B cell (primary cell): ENCODE data around the gene HSPB8. TPM values are rescaled to one million over a fixed set of nuclear protein-coding genes. Genes with fewer than 3 reads are reported as not detected.

Source experiments
- ATAC-seq: fragments of 200-7000 bp; cut with Tn5 transposase; one replicate; pipeline ENCODE4 v1.10.0; 2021; ENCODE audit warnings: low read depth, mild to moderate bottlenecking, moderate number of reproducible peaks, moderate library complexity
- CTCF ChIA-PET: fragments of 350-600 bp; sonication (Branson Sonifier 250); formaldehyde crosslinking; loops from one replicate; lab custom pipeline; 2021; ENCODE audit warnings: antibody characterized with exemption, inconsistent platforms; lab: Charles Lee
- POLR2A ChIA-PET: fragments of 350-600 bp; sonication (Branson Sonifier 250); formaldehyde crosslinking; loops from one replicate; lab custom pipeline; 2021; ENCODE audit warnings: antibody characterized with exemption; lab: Charles Lee
- DNase-seq: peaks from one replicate; pipeline ENCODE4 v3.0.0; 2013
- H2AFZ ChIP-seq: 2 replicates; pipeline ENCODE4 v1.6.1; 2012; ENCODE audit warnings: mild to moderate bottlenecking, low read depth, low read length; ENCODE audit not compliant: insufficient read depth, poor library complexity, severe bottlenecking
- H3K27ac ChIP-seq, 2 donors: 1 replicate in 1 of 2; 2 replicates in 1 of 2; pipeline ENCODE4 v1.5.1; 2012 to 2013; ENCODE audit warnings: low read length in 2 of 2, mild to moderate bottlenecking in 2 of 2, moderate library complexity in 1 of 2
- H3K27me3 ChIP-seq, 4 experiments: fragments of 200-600 bp in 1 of 4; sonication (generic) in 1 of 4; replicated peaks in 1 of 4; 1 replicate in 2 of 4; 2 replicates in 2 of 4; pipeline versions ENCODE4 v1.6.1 to v1.7.0; 2013 to 2016; ENCODE audit warnings: low read length in 3 of 4, mild to moderate bottlenecking in 2 of 4, mixed read lengths in 1 of 4, moderate library complexity in 1 of 4; ENCODE audit not compliant: insufficient read depth in 4 of 4, control insufficient read depth in 3 of 4; ENCODE audit errors: control extremely low read depth in 1 of 4
- H3K36me3 ChIP-seq, 2 experiments: replicated peaks in 1 of 2; 1 replicate in 1 of 2; 2 replicates in 1 of 2; pipeline versions ENCODE4 v1.6.1 to v1.7.1; 2013; ENCODE audit warnings: low read length in 1 of 2; ENCODE audit not compliant: insufficient read depth in 2 of 2, control insufficient read depth in 1 of 2; ENCODE audit errors: control extremely low read depth in 1 of 2, extremely low read depth in 1 of 2
- H3K4me1 ChIP-seq, 2 donors: fragments of 200-600 bp in 1 of 2; sonication (generic) in 1 of 2; 1 replicate in 1 of 2; 2 replicates in 1 of 2; pipeline versions ENCODE4 v1.5.1 to v1.6.1; 2013 to 2017; ENCODE audit warnings: low read length in 2 of 2; ENCODE audit not compliant: control insufficient read depth in 2 of 2, insufficient read depth in 2 of 2
- H3K4me2 ChIP-seq: replicated peaks from 2 replicates; pipeline ENCODE3; 2012; ENCODE audit warnings: mild to moderate bottlenecking, low read depth, low read length; ENCODE audit not compliant: poor library complexity, severe bottlenecking
- H3K4me3 ChIP-seq, 5 experiments: fragments of 200-600 bp in 1 of 5; sonication (generic) in 1 of 5; 1 replicate in 3 of 5; 2 replicates in 2 of 5; pipeline versions ENCODE4 v1.5.1 to v1.7.0; 2011 to 2016; ENCODE audit warnings: low read length in 4 of 5, mild to moderate bottlenecking in 4 of 5, low read depth in 2 of 5, control low read depth in 1 of 5, moderate library complexity in 1 of 5; ENCODE audit not compliant: insufficient read depth in 1 of 5; ENCODE audit errors: control extremely low read depth in 1 of 5, extremely low read depth in 1 of 5
- H3K79me2 ChIP-seq: fragments of 200-600 bp; sonication (generic); one replicate; pipeline ENCODE4 v1.6.0; 2016; ENCODE audit warnings: low read length; ENCODE audit not compliant: control insufficient read depth, insufficient read depth
- H3K9ac ChIP-seq: fragments of 200-600 bp; sonication (generic); 2 replicates; pipeline ENCODE4 v1.6.1; 2017; ENCODE audit warnings: mild to moderate bottlenecking, low read length, moderate library complexity
- H3K9me3 ChIP-seq, 3 donors: one replicate each; pipeline versions ENCODE4 v1.6.1 to v1.7.1; 2013; ENCODE audit warnings: low read length in 2 of 3; ENCODE audit not compliant: control insufficient read depth in 2 of 3, insufficient read depth in 1 of 3; ENCODE audit errors: control extremely low read depth in 1 of 3
- H4K20me1 ChIP-seq: 2 replicates; pipeline ENCODE4 v1.6.0; 2012; ENCODE audit warnings: mild to moderate bottlenecking, low read length; ENCODE audit not compliant: insufficient read depth, control insufficient read depth, poor library complexity, severe bottlenecking
- H3K27ac Mint-ChIP-seq: one replicate; pipeline ENCODE4 v1.8.0; 2021; ENCODE audit warnings: mixed read lengths
- H3K27me3 Mint-ChIP-seq: one replicate; pipeline ENCODE4 v1.8.0; 2021; ENCODE audit warnings: mixed read lengths
- H3K4me1 Mint-ChIP-seq: one replicate; pipeline ENCODE4 v1.8.0; 2021; ENCODE audit warnings: mixed read lengths
- H3K4me3 Mint-ChIP-seq: one replicate; pipeline ENCODE4 v1.8.0; 2021; ENCODE audit warnings: mixed read lengths
- H3K9me3 Mint-ChIP-seq: one replicate; pipeline ENCODE4 v1.8.0; 2022; ENCODE audit warnings: mixed read lengths; ENCODE audit not compliant: insufficient read depth
- CTCF ChIP-seq: fragments of 200-600 bp; IDR thresholded peaks from one replicate; pipeline ENCODE4 v1.8.0; 2022; ENCODE audit warnings: antibody characterized with exemption, mild to moderate bottlenecking
- EZH2 ChIP-seq: IDR thresholded peaks from 2 replicates; pipeline ENCODE4 v1.6.1; 2012; ENCODE audit warnings: borderline replicate concordance, low read depth, mild to moderate bottlenecking, moderate library complexity, low read length; ENCODE audit not compliant: insufficient read depth, poor library complexity, severe bottlenecking
- WGBS: methylation state at CpG from one replicate; pipeline ENCODE4 v1.1.5; 2013; ENCODE audit warnings: missing lambda C conversion rate; ENCODE audit not compliant: insufficient coverage; 5-methylcytosine and 5-hydroxymethylcytosine counted together
- intact Hi-C: fragments of 100-400 bp; cut with micrococcal nuclease; formaldehyde crosslinking; loops from one replicate; pipeline ENCODE4 v1.10.0; 2022
- polyA plus RNA-seq: library from polyadenylated mRNA; depleted of rRNA; stranded (reverse); fragments of >200 nt; gene quantifications from 2 replicates; pipeline ENCODE4 v1.2.3, GENCODE V29; 2012
- total RNA-seq, 2 donors: library from RNA; stranded (reverse); fragments of 120-200 nt in 1 of 2; gene quantifications; 1 replicate in 1 of 2; 2 replicates in 1 of 2; pipeline versions ENCODE4 v1.2.3 to v1.2.4, GENCODE V29; 2013 to 2022

HSPB8 gene
- total and polyA plus RNA-seq, 2 donors (not counting 1 experiment from before 2014, with no cell fraction given), result not detected

- H3K27me3 ChIP-seq, result no peaks in the 10 kb centered on the region
- H3K4me3 Mint-ChIP-seq, result no peak overlapping the region
- intact Hi-C loops, result no loop called here
- no peaks in the 10 kb centered on the region for H3K4me1 Mint-ChIP-seq
- H3K9me3 Mint-ChIP-seq, result no peaks in the 10 kb centered on the region
- ATAC-seq (no peak), DNase-seq (no peak)
- H3K27ac Mint-ChIP-seq, result no peak overlapping the region
- H3K9ac ChIP-seq, result no peak overlapping the region
- H4K20me1 ChIP-seq, result no peaks in the 10 kb centered on the region
- H3K27me3 Mint-ChIP-seq, result peaks cover 5% of the 10 kb centered on the region
- H3K4me3 ChIP-seq, result no peak overlapping the region
- no peaks in the 10 kb centered on the region for H3K9me3 ChIP-seq
- no peaks in the 10 kb centered on the region for H3K79me2 ChIP-seq
- ChIA-PET POLR2A (no interaction called here), CTCF (no interaction called here)
- H3K36me3 ChIP-seq, result no peaks in the 10 kb centered on the region
- no peaks in the 10 kb centered on the region for H3K4me1 ChIP-seq
- no peak overlapping the region for H3K4me2 ChIP-seq
- H2AFZ ChIP-seq, result no peak overlapping the region
- no peak for TF ChIP-seq EZH2
- TF ChIP-seq CTCF, result no peak
- H3K27ac ChIP-seq, result no peak overlapping the region
These were observed 57.6 kb downstream of the HSPB8 start for GRCh38 chr12:119236372-119236771.

GRCh38 chr12:119239040-119239439 lies 60.3 kb downstream of the HSPB8 start:
- Mint-ChIP-seq H3K4me1 (no peaks in the 10 kb centered on the region), H3K27me3 (peaks cover 4% of the 10 kb centered on the region), H3K9me3 (peaks cover 6% of the 10 kb centered on the region), H3K27ac (no peak overlapping the region), H3K4me3 (no peak overlapping the region)
- no peaks in the 10 kb centered on the region for H3K79me2 ChIP-seq
- no peak overlapping the region for H3K27ac ChIP-seq
- H2AFZ ChIP-seq, result no peak overlapping the region
- POLR2A ChIA-PET, result no interaction called here
- CTCF ChIA-PET, result no interaction called here
- ATAC-seq (no peak), DNase-seq (no peak)
- no peaks in the 10 kb centered on the region for H3K4me1 ChIP-seq
- H3K36me3 ChIP-seq, result no peaks in the 10 kb centered on the region
- no peak overlapping the region for H3K4me2 ChIP-seq
- no peak overlapping the region for H3K9ac ChIP-seq
- H3K9me3 ChIP-seq, result peaks cover 0 to 6% (median 0%) of the 10 kb centered on the region in 3 donors
- 86% methylated on average over 3 of the region's 3 CpGs for WGBS
- no peaks in the 10 kb centered on the region for H3K27me3 ChIP-seq
- no peak for TF ChIP-seq EZH2
- H4K20me1 ChIP-seq, result no peaks in the 10 kb centered on the region
- intact Hi-C loops, result no loop called here
- no peak overlapping the region for H3K4me3 ChIP-seq
